OCI-LY1 (cell line): ENCODE measurements around the gene KCNN2.

Source experiments
- H2AFZ ChIP-seq: fragments of 200-600 bp; sonication (generic), shearing (Covaris generic); 2 replicates; pipeline ENCODE4 v1.6.0; 2014; ENCODE audit warnings: antibody characterized with exemption, mild to moderate bottlenecking, low read length
- H3F3A ChIP-seq: fragments of 200-600 bp; sonication (generic), shearing (Covaris generic); 2 replicates; pipeline ENCODE4 v1.6.0; 2014; ENCODE audit warnings: mild to moderate bottlenecking, antibody characterized with exemption, low read length, moderate library complexity; ENCODE audit not compliant: insufficient read depth
- H3K27ac ChIP-seq: fragments of 200-600 bp; sonication (generic); 2 replicates; pipeline ENCODE4 v1.5.1; 2014; ENCODE audit warnings: low read length, mixed run types, mild to moderate bottlenecking, low read depth; ENCODE audit not compliant: poor library complexity, severe bottlenecking
- H3K27me3 ChIP-seq: fragments of 200-600 bp; sonication (generic); 2 replicates; pipeline ENCODE4 v1.6.0; 2014; ENCODE audit warnings: antibody characterized with exemption, mild to moderate bottlenecking, low read length, moderate library complexity; ENCODE audit not compliant: insufficient read depth
- H3K36me3 ChIP-seq: fragments of 200-600 bp; sonication (generic); 2 replicates; pipeline ENCODE4 v1.6.1; 2014; ENCODE audit warnings: mild to moderate bottlenecking, antibody characterized with exemption, low read length, moderate library complexity, mixed read lengths; ENCODE audit not compliant: insufficient read depth
- H3K4me1 ChIP-seq: fragments of 200-600 bp; sonication (generic); 2 replicates; pipeline ENCODE4 v1.5.1; 2014; ENCODE audit warnings: mild to moderate bottlenecking, low read length, moderate library complexity; ENCODE audit not compliant: insufficient read depth, severe bottlenecking
- H3K4me2 ChIP-seq: fragments of 200-600 bp; sonication (generic), shearing (Covaris generic); 2 replicates; pipeline ENCODE4 v1.6.1; 2014; ENCODE audit warnings: low read length
- H3K4me3 ChIP-seq: fragments of 200-600 bp; sonication (generic); 2 replicates; pipeline ENCODE4 v1.5.1; 2014; ENCODE audit warnings: low read length, low read depth, mild to moderate bottlenecking, mixed read lengths; ENCODE audit not compliant: poor library complexity, severe bottlenecking
- H3K79me2 ChIP-seq: fragments of 200-600 bp; shearing (Covaris generic); 2 replicates; pipeline ENCODE4 v1.6.1; 2016; ENCODE audit warnings: mixed run types, low read length, mixed read lengths; ENCODE audit not compliant: insufficient read depth
- H3K9ac ChIP-seq: fragments of 200-600 bp; sonication (generic), shearing (Covaris generic); 2 replicates; pipeline ENCODE4 v1.6.1; 2014; ENCODE audit warnings: mild to moderate bottlenecking, low read length, mixed read lengths
- H3K9me2 ChIP-seq: fragments of 200-600 bp; sonication (generic), shearing (Covaris generic); 2 replicates; pipeline ENCODE4 v1.6.1; 2014; ENCODE audit warnings: low read depth, mild to moderate bottlenecking, low read length, mixed read lengths
- H3K9me3 ChIP-seq: fragments of 200-600 bp; shearing (Covaris generic); 2 replicates; pipeline ENCODE4 v1.6.1; 2014; ENCODE audit warnings: low read length, mixed read lengths
- H4K20me1 ChIP-seq: fragments of 200-600 bp; sonication (generic), shearing (Covaris generic); 2 replicates; pipeline ENCODE4 v1.6.0; 2016; ENCODE audit warnings: mild to moderate bottlenecking, low read length; ENCODE audit not compliant: insufficient read depth
- CTCF ChIP-seq: fragments of 200-600 bp; sonication (generic), shearing (Covaris generic); IDR thresholded peaks from 2 replicates; pipeline ENCODE4 v1.5.1; 2017; ENCODE audit warnings: mild to moderate bottlenecking, antibody characterized with exemption, low read length, moderate library complexity, mixed read lengths
- EZH2 ChIP-seq: fragments of 200-600 bp; sonication (generic), shearing (Covaris generic); IDR thresholded peaks from 2 replicates; pipeline ENCODE4 v1.8.0; 2017; ENCODE audit warnings: borderline replicate concordance, mixed run types, mild to moderate bottlenecking, antibody characterized with exemption, low read length, moderate library complexity, mixed read lengths

Gene KCNN2

GRCh38 chr5:114435220-114435481 lies 73.3 kb downstream of the KCNN2 start:
- H3K9ac ChIP-seq: no peak overlapping the region
- H3K36me3 ChIP-seq: no peaks in the 10 kb centered on the region
- no peak overlapping the region for H3K4me2 ChIP-seq
- H3K4me3 ChIP-seq: no peak overlapping the region
- H2AFZ ChIP-seq: no peak overlapping the region
- H3K27ac ChIP-seq: no peak overlapping the region
- H3K4me1 ChIP-seq: no peaks in the 10 kb centered on the region
- TF ChIP-seq CTCF (no peak), EZH2 (no peak)
- no peaks in the 10 kb centered on the region for H3K79me2 ChIP-seq
- H3K27me3 ChIP-seq: no peaks in the 10 kb centered on the region
- H3K9me3 ChIP-seq: no peaks in the 10 kb centered on the region
- H4K20me1 ChIP-seq: no peaks in the 10 kb centered on the region
- H3K9me2 ChIP-seq: no peaks in the 10 kb centered on the region
- no peaks in the 10 kb centered on the region for H3F3A ChIP-seq

GRCh38 chr5:114435885-114436299 lies 74.0 kb downstream of the KCNN2 start:
- no peak overlapping the region for H3K27ac ChIP-seq
- no peaks in the 10 kb centered on the region for H3F3A ChIP-seq
- H4K20me1 ChIP-seq: no peaks in the 10 kb centered on the region
- H3K4me1 ChIP-seq: no peaks in the 10 kb centered on the region
- TF ChIP-seq CTCF (no peak), EZH2 (no peak)
- no peaks in the 10 kb centered on the region for H3K9me3 ChIP-seq
- H3K4me3 ChIP-seq: no peak overlapping the region
- no peak overlapping the region for H3K4me2 ChIP-seq
- H3K9me2 ChIP-seq: no peaks in the 10 kb centered on the region
- no peak overlapping the region for H3K9ac ChIP-seq
- H3K79me2 ChIP-seq: no peaks in the 10 kb centered on the region
- no peaks in the 10 kb centered on the region for H3K27me3 ChIP-seq
- H3K36me3 ChIP-seq: no peaks in the 10 kb centered on the region
- H2AFZ ChIP-seq: no peak overlapping the region

- H3K9me2 ChIP-seq: no peaks in the 10 kb centered on the region
- no peaks in the 10 kb centered on the region for H3F3A ChIP-seq
- no peaks in the 10 kb centered on the region for H3K9me3 ChIP-seq
- no peaks in the 10 kb centered on the region for H3K79me2 ChIP-seq
- no peaks in the 10 kb centered on the region for H3K36me3 ChIP-seq
- no peaks in the 10 kb centered on the region for H3K4me1 ChIP-seq
- H3K9ac ChIP-seq: no peak overlapping the region
- no peak overlapping the region for H3K4me3 ChIP-seq
- H2AFZ ChIP-seq: no peak overlapping the region
- no peak overlapping the region for H3K27ac ChIP-seq
- H4K20me1 ChIP-seq: no peaks in the 10 kb centered on the region
- H3K27me3 ChIP-seq: no peaks in the 10 kb centered on the region
- TF ChIP-seq CTCF: no peak
- TF ChIP-seq EZH2: no peak
- H3K4me2 ChIP-seq: no peak overlapping the region
Measured at GRCh38 chr5:114437936-114438335, 76.1 kb downstream of the KCNN2 start.

- Histone ChIP-seq H3K9me2 (no peaks in the 10 kb centered on the region), H3K27ac (no peak overlapping the region), H3K27me3 (no peaks in the 10 kb centered on the region), H2AFZ (no peak overlapping the region), H3K4me2 (no peak overlapping the region), H3K36me3 (no peaks in the 10 kb centered on the region), H4K20me1 (no peaks in the 10 kb centered on the region), H3K4me3 (no peak overlapping the region), H3F3A (no peaks in the 10 kb centered on the region), H3K4me1 (no peaks in the 10 kb centered on the region), H3K9me3 (no peaks in the 10 kb centered on the region), H3K79me2 (no peaks in the 10 kb centered on the region), H3K9ac (no peak overlapping the region)
- TF ChIP-seq EZH2: no peak
- no peak for TF ChIP-seq CTCF
Measured at GRCh38 chr5:114438471-114438870, 76.6 kb downstream of the KCNN2 start.
